OCI-LY1 (cell line): Measurements from ENCODE around the gene COL8A1.

Experiments used
- H2AFZ ChIP-seq: fragments of 200-600 bp; sonication (generic), shearing (Covaris generic); 2 replicates; pipeline ENCODE4 v1.6.0; 2014; ENCODE audit warnings: antibody characterized with exemption, mild to moderate bottlenecking, low read length
- H3F3A ChIP-seq: fragments of 200-600 bp; sonication (generic), shearing (Covaris generic); 2 replicates; pipeline ENCODE4 v1.6.0; 2014; ENCODE audit warnings: mild to moderate bottlenecking, antibody characterized with exemption, low read length, moderate library complexity; ENCODE audit not compliant: insufficient read depth
- H3K27ac ChIP-seq: fragments of 200-600 bp; sonication (generic); 2 replicates; pipeline ENCODE4 v1.5.1; 2014; ENCODE audit warnings: low read length, mixed run types, mild to moderate bottlenecking, low read depth; ENCODE audit not compliant: poor library complexity, severe bottlenecking
- H3K27me3 ChIP-seq: fragments of 200-600 bp; sonication (generic); 2 replicates; pipeline ENCODE4 v1.6.0; 2014; ENCODE audit warnings: antibody characterized with exemption, mild to moderate bottlenecking, low read length, moderate library complexity; ENCODE audit not compliant: insufficient read depth
- H3K36me3 ChIP-seq: fragments of 200-600 bp; sonication (generic); 2 replicates; pipeline ENCODE4 v1.6.1; 2014; ENCODE audit warnings: mild to moderate bottlenecking, antibody characterized with exemption, low read length, moderate library complexity, mixed read lengths; ENCODE audit not compliant: insufficient read depth
- H3K4me1 ChIP-seq: fragments of 200-600 bp; sonication (generic); 2 replicates; pipeline ENCODE4 v1.5.1; 2014; ENCODE audit warnings: mild to moderate bottlenecking, low read length, moderate library complexity; ENCODE audit not compliant: insufficient read depth, severe bottlenecking
- H3K4me2 ChIP-seq: fragments of 200-600 bp; sonication (generic), shearing (Covaris generic); 2 replicates; pipeline ENCODE4 v1.6.1; 2014; ENCODE audit warnings: low read length
- H3K4me3 ChIP-seq: fragments of 200-600 bp; sonication (generic); 2 replicates; pipeline ENCODE4 v1.5.1; 2014; ENCODE audit warnings: low read length, low read depth, mild to moderate bottlenecking, mixed read lengths; ENCODE audit not compliant: poor library complexity, severe bottlenecking
- H3K79me2 ChIP-seq: fragments of 200-600 bp; shearing (Covaris generic); 2 replicates; pipeline ENCODE4 v1.6.1; 2016; ENCODE audit warnings: mixed run types, low read length, mixed read lengths; ENCODE audit not compliant: insufficient read depth
- H3K9ac ChIP-seq: fragments of 200-600 bp; sonication (generic), shearing (Covaris generic); 2 replicates; pipeline ENCODE4 v1.6.1; 2014; ENCODE audit warnings: mild to moderate bottlenecking, low read length, mixed read lengths
- H3K9me2 ChIP-seq: fragments of 200-600 bp; sonication (generic), shearing (Covaris generic); 2 replicates; pipeline ENCODE4 v1.6.1; 2014; ENCODE audit warnings: low read depth, mild to moderate bottlenecking, low read length, mixed read lengths
- H3K9me3 ChIP-seq: fragments of 200-600 bp; shearing (Covaris generic); 2 replicates; pipeline ENCODE4 v1.6.1; 2014; ENCODE audit warnings: low read length, mixed read lengths
- H4K20me1 ChIP-seq: fragments of 200-600 bp; sonication (generic), shearing (Covaris generic); 2 replicates; pipeline ENCODE4 v1.6.0; 2016; ENCODE audit warnings: mild to moderate bottlenecking, low read length; ENCODE audit not compliant: insufficient read depth
- CTCF ChIP-seq: fragments of 200-600 bp; sonication (generic), shearing (Covaris generic); IDR thresholded peaks from 2 replicates; pipeline ENCODE4 v1.5.1; 2017; ENCODE audit warnings: mild to moderate bottlenecking, antibody characterized with exemption, low read length, moderate library complexity, mixed read lengths
- EZH2 ChIP-seq: fragments of 200-600 bp; sonication (generic), shearing (Covaris generic); IDR thresholded peaks from 2 replicates; pipeline ENCODE4 v1.8.0; 2017; ENCODE audit warnings: borderline replicate concordance, mixed run types, mild to moderate bottlenecking, antibody characterized with exemption, low read length, moderate library complexity, mixed read lengths

The COL8A1 gene

GRCh38 chr3:99640214-99640851, 1.9 kb downstream of the COL8A1 start:
- Histone ChIP-seq H3K79me2 (no peaks in the 10 kb centered on the region), H3K4me3 (no peak overlapping the region), H4K20me1 (no peaks in the 10 kb centered on the region), H3K9ac (no peak overlapping the region), H2AFZ (no peak overlapping the region), H3K9me3 (no peaks in the 10 kb centered on the region), H3K9me2 (no peaks in the 10 kb centered on the region), H3K4me1 (no peaks in the 10 kb centered on the region), H3F3A (no peaks in the 10 kb centered on the region), H3K36me3 (no peaks in the 10 kb centered on the region), H3K27me3 (no peaks in the 10 kb centered on the region), H3K27ac (no peak overlapping the region), H3K4me2 (no peak overlapping the region)
- TF ChIP-seq EZH2 (no peak), CTCF (no peak)

DNA sequence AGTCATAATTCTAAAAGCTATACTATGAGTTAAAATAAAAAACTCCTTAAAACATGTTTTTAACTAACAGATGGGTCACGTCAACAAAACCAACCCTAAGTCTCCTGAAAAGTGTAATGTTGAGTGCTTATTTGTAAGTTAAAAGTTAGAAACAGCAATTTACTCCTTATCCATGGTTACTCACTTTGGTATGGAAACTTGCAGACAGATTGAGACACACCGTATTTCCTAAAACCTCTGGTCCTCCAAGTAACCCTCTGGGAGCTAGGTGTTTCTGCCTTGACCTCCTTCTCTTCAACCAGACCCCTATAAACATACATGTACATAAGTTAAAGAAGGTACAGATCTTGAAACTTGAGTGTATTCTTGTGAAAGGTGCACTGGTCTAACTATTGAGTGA, 3.1 kb downstream of the COL8A1 start:
- H3K9me2 ChIP-seq, result no peaks in the 10 kb centered on the region
- no peak overlapping the region for H3K4me3 ChIP-seq
- no peaks in the 10 kb centered on the region for H3K79me2 ChIP-seq
- H3K27me3 ChIP-seq, result no peaks in the 10 kb centered on the region
- no peaks in the 10 kb centered on the region for H3K9me3 ChIP-seq
- no peak overlapping the region for H3K9ac ChIP-seq
- H3F3A ChIP-seq, result no peaks in the 10 kb centered on the region
- H3K36me3 ChIP-seq, result no peaks in the 10 kb centered on the region
- TF ChIP-seq CTCF, result no peak
- TF ChIP-seq EZH2, result no peak
- no peak overlapping the region for H3K4me2 ChIP-seq
- H3K27ac ChIP-seq, result no peak overlapping the region
- no peaks in the 10 kb centered on the region for H3K4me1 ChIP-seq
- H4K20me1 ChIP-seq, result no peaks in the 10 kb centered on the region
- H2AFZ ChIP-seq, result no peak overlapping the region

DNA sequence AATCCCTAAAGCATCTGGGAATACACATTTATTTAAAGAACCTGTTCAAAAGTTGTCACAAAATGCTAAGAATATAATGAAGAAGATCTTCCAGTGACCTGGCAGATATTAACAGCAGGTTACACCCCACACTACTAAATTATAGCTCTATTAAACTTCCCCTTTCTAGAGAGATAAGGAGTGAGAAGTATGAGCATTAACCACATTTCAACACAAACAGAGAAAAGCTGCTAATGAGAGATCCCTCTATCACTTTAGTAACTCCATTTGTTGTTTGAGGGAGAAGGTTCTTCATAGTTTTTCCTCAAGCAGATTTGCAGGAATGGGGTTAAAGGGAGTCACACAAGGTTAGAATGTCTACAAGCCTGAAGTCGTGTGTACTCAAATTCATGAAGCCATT, 3.6 kb downstream of the COL8A1 start:
- no peak overlapping the region for H3K27ac ChIP-seq
- H4K20me1 ChIP-seq, result no peaks in the 10 kb centered on the region
- H3K9me3 ChIP-seq, result no peaks in the 10 kb centered on the region
- H3K4me1 ChIP-seq, result no peaks in the 10 kb centered on the region
- H3K4me3 ChIP-seq, result no peak overlapping the region
- no peaks in the 10 kb centered on the region for H3F3A ChIP-seq
- H2AFZ ChIP-seq, result no peak overlapping the region
- H3K9me2 ChIP-seq, result no peaks in the 10 kb centered on the region
- H3K4me2 ChIP-seq, result no peak overlapping the region
- no peaks in the 10 kb centered on the region for H3K79me2 ChIP-seq
- H3K36me3 ChIP-seq, result no peaks in the 10 kb centered on the region
- TF ChIP-seq CTCF (no peak), EZH2 (no peak)
- H3K27me3 ChIP-seq, result no peaks in the 10 kb centered on the region
- no peak overlapping the region for H3K9ac ChIP-seq
